NCI-H2227 (cell line): ENCODE results near the gene MMP10.
A peak's percentile ranks its signal among the peaks of the same experiment; 100 is the strongest.

Experiments
- DNase-seq: peaks from one replicate; lab custom pipeline; 2025; ENCODE audit not compliant: unreplicated experiment; lab: John Stamatoyannopoulos, UW

The MMP10 gene

GRCh38 chr11:102780491-102780918, at the start of gene MMP10:
TSS of gene MMP10 (minus strand) at chr11:102780628. CDS start at chr11:102780591, 37 bp downstream.
- peak; percentile 1 for DNase-seq

DNA sequence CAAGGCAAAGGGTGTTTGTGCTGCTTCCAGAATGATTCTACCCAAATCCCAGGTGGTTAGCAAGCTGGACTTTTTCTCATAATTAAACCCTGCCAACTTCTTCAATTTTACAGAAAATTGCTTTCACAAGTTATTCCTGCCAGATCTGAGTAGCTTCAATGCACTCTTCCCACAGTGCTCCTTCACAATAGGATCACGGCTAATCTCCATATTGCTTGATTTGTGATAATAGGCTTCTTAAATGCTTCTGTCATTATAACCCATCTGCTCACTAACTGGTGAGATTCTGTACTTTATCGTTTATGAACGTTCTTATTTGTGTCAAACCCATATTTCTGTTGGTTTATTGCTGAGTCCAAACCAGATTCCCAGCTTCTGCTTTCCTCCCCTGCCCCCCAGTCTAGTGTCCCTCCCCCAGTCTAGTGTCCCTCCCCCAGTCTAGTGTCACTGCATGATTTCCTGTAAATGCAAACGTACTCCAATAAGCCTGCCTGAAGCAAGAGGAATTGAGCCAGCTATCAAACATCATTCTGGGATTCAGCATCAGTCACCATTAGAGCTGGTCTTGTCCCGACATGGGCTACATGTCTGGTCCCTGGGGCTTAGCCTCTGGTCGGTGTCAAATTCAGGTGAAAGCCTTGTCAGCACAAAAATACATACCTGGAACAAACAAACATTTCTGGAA, 49.0 kb upstream of the MMP10 start:
- no peak for DNase-seq

DNA sequence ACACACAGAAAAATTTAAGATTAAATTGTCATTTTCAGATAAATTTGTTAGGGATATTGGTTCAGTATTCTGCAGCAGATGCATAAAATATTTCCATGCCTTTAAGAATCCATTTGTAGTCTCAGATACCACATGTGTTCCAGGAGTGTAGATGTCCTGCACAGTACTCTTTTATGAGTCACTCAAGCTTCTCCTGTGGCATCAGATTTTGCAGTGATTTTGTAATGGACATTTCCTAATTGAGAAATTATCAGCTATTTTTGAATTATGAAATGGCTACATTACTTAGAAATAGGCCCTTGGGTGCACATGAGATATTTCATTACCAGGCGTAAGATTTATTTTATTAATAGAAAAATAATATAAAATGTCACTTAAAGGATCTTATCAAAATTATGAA, 44.1 kb upstream of the MMP10 start:
- DNase-seq, result no peak

- no peak for DNase-seq
Observed at GRCh38 chr11:102819491-102819890, 39.1 kb upstream of the MMP10 start.

- DNase-seq, result no peak
Observed at GRCh38 chr11:102813484-102813883, 33.1 kb upstream of the MMP10 start.

DNA sequence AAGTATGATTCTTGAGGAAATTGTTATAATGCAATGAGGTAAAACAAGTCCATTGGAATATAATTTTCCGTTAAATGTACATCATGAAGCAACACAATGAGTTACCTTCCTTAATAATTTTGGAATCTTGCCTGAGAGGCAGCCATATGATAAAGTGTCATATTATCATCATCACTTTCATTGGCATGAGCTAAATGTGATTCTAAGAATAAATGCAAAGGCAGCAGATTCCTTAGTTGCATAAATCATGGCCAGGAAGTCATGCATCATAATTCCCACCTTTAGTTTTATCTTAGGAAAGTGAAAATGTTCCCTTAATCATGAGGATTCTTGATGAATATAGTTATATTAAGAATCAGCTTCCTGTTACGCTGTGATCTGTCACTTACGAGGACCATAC, 31.8 kb upstream of the MMP10 start:
- no peak for DNase-seq

DNA sequence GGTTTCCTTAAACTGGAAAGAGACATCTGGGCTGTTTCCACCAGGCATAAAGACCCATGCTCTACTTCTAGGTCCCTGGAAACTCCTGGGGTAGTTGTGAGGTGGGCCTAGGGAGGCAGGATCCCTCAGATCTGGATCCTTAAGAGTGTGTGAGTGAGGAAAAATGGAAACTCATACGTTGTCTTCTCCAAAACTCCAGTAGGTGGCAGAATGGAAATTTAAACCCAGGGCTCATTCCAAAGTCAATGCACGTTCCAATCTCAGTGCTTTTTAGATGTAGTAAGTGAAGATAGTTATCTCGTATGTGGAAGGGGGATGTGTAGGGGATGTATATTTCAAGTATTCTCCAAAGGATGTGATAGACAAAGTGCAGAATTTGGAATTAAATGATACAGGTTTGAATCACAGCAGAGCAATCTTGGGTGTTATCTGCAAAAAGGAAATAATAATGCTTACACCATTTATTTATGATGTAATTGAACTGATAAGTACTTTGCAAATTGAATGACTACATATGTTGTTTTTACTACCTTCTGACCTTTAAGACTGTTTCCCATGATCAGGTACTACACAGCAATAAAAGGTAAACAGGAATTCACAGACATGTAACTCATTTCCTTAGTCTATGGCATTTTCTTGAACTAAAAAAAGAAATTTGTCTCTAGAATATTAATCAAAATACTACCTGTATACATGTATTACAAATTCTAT, 30.7 kb upstream of the MMP10 start:
- DNase-seq, result no peak

DNA sequence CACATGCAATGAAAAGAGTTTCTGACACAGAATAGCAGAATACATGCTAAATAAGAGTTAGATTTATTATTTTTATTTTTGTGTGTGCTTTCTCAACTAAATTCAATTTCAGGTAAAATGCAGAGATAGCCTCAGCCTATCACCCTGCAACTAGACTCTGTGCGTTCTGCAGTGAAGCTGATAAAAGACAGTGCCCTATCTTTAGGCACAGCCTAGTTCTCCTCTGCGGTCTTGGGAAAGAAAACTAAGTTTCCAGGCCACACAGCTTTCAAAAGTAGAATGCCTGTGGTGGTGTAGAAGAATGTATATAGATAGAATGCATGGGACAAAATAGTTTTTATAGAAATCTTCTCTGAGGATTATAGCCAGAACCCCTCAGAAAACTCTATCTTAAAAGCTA, 29.5 kb upstream of the MMP10 start:
- no peak for DNase-seq

DNA sequence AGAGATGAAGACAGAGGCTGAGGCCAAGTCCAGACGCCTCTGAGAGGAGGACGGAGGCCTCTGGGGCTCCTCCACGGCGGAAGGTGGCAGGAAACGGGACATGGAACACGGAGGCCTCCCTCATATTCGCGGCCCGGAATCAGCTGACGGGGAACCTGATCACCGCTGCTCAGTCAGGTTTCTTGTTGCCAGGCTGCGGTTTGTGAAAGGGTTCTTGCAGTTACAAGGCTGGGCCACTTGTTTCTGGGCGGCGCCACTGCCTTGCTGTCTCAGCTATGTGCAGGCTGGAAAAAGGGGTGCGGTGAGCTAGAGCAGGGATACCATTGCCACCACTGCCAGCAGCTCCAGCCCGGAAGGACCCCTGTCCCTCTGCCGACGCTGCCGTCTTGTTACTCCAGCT, 27.5 kb upstream of the MMP10 start:
- no peak for DNase-seq

GRCh38 chr11:102806296-102806695, 25.9 kb upstream of the MMP10 start:
- no peak for DNase-seq

- DNase-seq, result no peak
Observed at GRCh38 chr11:102802341-102802740, 21.9 kb upstream of the MMP10 start.

DNA sequence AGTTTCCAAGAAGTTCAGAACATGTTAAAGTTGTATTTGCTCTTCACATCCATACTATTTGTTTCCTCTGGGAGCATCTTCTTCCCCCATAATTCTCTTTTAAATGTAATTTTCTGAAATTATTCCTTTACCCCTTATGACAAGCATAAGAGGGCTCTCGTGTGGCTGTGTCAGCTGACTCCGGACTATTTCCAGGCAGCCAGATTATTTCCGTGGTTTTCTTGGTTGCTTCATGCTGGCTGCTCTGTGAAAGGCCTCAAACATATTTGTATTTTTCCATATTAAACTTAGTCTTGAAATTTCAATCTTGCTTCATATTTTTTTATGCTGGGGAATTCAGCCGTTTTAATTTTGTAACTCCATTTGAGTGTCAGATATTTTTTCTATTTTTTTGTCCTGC, 20.3 kb upstream of the MMP10 start:
- DNase-seq, result no peak

DNA sequence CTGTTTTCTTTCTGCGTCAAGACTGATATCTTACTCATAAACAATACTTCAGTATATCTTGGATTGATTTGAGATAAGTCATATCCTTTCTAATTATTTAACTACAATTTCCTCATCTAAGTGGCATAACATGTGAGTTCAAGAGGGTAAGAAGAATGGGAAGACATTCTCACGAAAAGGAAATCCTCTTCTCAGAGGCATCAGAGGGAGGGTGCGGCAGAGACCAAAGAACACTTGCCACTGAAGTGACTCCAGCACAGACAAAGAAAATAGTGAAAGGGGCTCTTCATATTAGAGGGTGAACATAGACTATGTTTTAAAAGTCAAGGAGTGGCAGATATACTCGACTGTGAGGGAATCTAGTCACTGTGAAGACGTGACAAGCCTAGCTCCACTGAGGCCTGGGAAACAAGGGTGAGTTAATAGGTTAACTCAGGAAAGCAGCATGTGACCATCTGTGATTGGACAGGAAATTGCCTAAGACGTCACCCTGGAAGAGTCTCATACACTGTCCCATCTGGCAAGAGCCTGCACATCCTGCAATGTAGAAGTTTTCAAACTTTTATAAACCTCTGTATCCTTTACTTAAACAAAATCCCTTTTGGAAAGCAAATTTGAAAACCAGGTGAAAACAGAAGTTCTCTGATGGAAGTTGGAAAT, 19.4 kb upstream of the MMP10 start:
- no peak for DNase-seq

GRCh38 chr11:102798012-102798746, 17.8 kb upstream of the MMP10 start, which contains the start of gene MMP1:
TSS of gene MMP1 (minus strand) at chr11:102798160. CDS start at chr11:102798092, 68 bp downstream.
- no peak for DNase-seq

- no peak for DNase-seq
Observed at GRCh38 chr11:102794382-102794781, 14.0 kb upstream of the MMP10 start.

- DNase-seq, result no peak
Observed at GRCh38 chr11:102793677-102794290, 13.4 kb upstream of the MMP10 start.

DNA sequence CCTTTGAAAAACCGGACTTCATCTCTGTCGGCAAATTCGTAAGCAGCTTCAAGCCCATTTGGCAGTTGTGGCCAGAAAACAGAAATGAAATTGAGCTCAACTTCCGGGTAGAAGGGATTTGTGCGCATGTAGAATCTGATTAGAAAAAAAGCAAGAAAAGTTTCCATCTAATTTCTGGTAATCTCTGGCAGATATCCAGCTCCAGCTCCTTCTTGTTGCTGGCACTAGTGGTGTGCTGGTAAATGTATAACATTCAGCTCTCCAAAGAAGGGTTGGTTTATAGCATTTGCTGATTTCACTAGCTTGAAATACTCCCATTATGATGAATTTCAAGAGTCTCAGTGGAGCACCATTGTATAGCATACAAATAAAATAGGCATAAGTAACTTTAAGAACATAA, 12.2 kb upstream of the MMP10 start:
- DNase-seq, result no peak

- DNase-seq, result no peak
Observed at GRCh38 chr11:102791271-102792036, 11.0 kb upstream of the MMP10 start.

GRCh38 chr11:102788334-102788995, 8.0 kb upstream of the MMP10 start:
- DNase-seq, result no peak

- no peak for DNase-seq
Observed at GRCh38 chr11:102784380-102784779, 4.0 kb upstream of the MMP10 start.
